GM12801 (cell line): Measurements from ENCODE around the gene PTMA.
A peak's percentile ranks its signal among the peaks of the same experiment; 100 is the strongest.

ENCODE experiments used
- TF ChIP-seq, protein P1 (sequence below): IDR thresholded peaks from one replicate; pipeline ENCODE4 v1.5.1; 2011; ENCODE audit warnings: control low read depth; ENCODE audit not compliant: insufficient read length; ENCODE audit errors: extremely low read depth

PTMA gene

DNA sequence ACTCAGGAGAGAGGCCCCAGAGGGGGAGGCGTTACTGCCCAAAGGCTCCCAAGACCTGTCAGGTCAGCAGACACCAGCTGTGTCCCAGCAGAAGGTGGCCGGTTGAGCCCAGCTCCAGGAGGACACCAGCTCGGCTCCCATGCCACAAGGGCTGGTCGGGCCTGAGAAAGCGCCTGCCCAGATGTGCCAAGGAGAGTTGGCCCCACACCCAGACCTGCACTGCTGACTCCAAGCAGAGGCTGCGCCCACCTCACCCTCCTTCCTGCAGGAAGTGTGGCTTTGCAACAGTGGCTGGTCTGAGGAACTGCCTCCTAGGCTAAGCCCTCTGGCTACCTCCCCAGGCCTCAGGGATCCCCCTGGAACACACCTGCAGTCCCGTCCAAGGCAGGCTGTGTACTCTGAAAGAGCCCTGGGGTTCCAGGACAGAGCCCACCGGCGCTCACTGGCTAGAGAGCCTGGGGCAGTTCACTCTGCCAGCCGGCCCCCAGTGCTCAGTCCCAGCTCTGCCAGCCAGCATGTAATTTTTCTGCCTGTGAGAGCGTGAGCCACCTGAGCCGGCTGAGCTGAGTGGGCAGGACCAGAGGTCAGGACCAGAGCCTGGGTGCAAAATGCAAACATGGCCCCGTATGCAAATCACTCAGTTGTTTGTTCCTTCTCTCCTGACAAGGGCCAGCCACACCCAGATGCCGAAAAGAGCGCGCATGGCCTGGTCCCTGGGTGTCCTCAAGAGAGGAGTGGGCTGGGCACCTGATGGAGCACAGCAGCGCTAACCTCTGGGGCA, 36.9 kb upstream of the PTMA start:
- TF ChIP-seq, protein P1, sequence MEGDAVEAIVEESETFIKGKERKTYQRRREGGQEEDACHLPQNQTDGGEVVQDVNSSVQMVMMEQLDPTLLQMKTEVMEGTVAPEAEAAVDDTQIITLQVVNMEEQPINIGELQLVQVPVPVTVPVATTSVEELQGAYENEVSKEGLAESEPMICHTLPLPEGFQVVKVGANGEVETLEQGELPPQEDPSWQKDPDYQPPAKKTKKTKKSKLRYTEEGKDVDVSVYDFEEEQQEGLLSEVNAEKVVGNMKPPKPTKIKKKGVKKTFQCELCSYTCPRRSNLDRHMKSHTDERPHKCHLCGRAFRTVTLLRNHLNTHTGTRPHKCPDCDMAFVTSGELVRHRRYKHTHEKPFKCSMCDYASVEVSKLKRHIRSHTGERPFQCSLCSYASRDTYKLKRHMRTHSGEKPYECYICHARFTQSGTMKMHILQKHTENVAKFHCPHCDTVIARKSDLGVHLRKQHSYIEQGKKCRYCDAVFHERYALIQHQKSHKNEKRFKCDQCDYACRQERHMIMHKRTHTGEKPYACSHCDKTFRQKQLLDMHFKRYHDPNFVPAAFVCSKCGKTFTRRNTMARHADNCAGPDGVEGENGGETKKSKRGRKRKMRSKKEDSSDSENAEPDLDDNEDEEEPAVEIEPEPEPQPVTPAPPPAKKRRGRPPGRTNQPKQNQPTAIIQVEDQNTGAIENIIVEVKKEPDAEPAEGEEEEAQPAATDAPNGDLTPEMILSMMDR = no peak

DNA sequence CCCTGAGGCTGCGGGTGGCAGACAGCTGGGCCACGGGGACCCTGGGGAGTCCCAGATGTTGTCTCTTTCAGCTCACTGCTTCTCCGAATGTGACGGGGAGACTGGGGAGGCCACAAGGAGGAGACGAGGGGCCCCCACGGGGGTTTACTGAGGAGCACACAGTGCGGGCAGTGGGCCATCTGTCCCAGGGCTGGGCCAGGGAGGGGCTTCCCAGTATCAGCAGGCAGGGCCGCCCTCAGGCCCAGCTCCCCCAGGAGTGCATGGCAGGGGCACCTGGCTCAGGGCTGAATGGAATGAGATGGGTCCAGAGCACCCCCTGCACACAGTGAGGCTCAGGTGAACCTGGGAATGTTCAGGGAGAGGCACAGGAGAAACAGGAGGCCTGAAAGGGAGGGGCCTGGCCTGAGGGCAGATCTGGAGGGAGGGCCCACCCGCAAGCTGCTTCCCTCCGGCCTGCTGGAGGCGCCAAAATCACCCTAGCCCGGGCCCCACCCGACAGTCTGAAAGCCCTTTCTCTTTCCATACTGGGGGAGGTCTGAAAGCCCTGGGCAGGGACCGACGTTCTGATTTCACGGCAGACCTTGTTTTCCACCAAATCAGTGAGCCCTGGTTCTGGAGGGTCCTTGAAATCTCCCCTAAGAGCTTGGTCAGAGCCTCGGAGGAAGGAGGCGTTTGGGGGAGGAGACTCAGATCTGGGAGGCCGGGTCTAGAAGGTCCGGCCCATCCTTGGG, 35.5 kb upstream of the PTMA start:
- TF ChIP-seq, protein P1 = no peak

DNA sequence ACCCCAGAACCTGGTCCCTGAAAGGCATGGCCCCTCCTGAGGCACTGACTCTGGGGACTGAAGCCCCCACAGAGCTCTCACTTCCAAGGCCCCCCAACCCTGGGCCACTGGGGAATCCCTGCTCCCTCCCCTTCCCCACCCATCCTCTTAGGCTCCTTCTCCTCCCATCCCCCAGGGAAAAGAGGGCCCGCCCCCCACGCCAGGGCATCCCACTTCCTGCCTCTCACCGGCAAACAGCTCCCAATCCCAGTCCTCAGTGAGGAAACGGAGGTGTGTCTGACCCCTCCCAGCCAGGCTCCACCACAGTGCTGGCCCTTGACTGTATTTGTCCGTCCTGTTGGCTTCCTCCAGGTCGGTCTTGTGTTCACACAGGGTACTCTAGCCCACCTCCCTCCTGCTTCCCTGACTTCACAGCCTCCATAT, 35.0 kb upstream of the PTMA start:
- TF ChIP-seq, protein P1 = no peak

DNA sequence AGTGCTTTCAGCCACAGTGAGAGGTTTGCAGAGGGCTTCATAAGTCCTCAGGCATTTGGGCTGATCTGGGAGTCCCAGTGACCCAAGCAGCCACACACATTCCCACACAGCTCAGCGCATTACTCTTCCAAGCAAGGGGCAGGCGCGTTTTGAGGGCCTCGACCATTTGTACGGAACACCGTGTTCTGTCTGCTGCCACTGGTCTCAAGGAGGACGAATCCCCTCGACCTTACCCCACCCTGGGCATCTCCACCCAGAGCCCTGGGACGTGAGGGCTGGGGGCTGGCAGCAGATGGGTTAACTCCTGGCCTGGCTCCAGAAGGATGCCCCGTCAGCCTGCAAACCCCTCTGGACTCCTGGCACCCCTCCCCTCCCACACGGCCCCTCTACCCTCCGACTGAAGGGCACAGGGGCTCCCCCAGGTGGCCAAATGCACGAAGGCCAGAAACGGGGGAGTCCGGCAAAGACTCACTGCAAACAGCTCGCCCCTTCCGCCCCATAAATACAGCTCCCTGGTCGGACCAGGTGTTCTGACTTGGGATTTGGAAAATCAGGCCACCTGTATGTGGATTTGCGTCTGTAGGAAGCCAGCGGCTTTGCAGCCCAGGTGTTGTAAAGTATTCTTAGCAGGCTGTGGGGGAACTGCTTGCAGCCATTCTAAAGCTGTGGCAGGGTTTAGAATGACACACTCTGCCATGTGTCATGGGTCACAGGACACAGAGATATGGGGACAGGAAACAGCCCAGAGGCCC, 33.6 kb upstream of the PTMA start:
- TF ChIP-seq, protein P1 = no peak

DNA sequence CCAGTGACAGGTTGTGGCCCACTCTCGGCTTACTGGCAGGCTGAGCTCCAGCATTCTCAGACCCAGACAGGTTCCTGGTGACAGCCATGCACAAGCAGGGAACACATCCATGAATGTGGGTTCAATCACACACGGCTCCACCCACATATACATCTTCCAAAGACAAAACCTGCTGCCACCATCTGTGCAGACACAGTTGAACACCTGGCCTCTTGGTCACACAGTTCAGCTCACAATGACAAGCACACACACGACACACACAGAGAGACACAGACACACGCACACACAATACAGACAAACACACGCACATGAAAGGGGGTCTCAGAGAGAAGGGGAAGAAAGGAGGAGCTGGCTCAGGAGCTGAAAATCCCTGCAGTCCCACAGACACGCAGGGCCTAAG, 32.1 kb upstream of the PTMA start:
- TF ChIP-seq, protein P1 = no peak

DNA sequence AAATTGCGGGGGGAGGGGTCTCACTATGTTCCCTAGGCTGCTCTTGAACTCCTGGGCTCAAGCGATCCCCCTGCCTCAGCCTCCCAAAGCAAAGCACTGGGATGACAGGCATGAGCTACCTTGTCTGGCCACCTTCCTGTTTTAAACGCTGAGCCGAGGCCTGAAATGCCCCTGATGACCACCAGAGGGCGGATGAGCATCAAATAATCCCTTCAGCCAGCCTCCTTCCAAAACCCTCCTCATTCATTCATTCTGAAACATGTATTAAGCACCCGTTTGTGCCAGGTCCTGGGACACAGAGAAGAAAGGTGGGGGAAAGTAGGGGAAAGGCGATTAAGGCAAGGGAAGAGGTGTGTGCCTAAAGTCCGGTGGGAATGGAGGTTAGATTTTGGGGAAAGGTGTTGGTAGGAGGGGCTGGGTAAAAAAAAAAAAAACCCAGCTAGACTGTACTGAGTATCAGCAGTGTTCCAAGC, 30.7 kb upstream of the PTMA start:
- TF ChIP-seq, protein P1 = peak; percentile 64

DNA sequence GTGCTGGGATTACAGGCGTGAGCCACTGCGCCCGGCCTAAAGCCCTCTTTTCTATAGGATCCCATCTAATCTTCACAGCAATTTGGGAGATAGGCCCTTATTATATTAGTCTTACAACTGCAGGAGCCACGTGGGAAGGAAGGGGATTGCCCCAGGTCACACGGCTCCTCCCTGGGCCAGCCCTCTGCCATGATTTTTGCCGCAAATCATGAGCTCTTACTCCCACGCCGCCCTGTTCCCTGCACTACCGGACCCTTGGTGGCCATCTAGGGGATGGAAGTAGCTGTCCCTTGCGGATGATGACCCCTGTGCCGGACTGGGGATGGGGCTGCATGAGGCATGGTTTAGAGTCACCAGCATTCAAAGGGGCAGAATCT, 28.4 kb upstream of the PTMA start:
- TF ChIP-seq, protein P1 = no peak
